NCI-H345 (cell line): ENCODE data around the gene TPX2.
"Not testable (repeated sequence)": the region's sequence is repeated elsewhere in the genome, so short reads cannot be mapped to it uniquely, and the experiment has no call there.

ENCODE experiments used
- DNase-seq: peaks from one replicate; lab custom pipeline; 2025; lab: John Stamatoyannopoulos, UW

The TPX2 gene

DNA sequence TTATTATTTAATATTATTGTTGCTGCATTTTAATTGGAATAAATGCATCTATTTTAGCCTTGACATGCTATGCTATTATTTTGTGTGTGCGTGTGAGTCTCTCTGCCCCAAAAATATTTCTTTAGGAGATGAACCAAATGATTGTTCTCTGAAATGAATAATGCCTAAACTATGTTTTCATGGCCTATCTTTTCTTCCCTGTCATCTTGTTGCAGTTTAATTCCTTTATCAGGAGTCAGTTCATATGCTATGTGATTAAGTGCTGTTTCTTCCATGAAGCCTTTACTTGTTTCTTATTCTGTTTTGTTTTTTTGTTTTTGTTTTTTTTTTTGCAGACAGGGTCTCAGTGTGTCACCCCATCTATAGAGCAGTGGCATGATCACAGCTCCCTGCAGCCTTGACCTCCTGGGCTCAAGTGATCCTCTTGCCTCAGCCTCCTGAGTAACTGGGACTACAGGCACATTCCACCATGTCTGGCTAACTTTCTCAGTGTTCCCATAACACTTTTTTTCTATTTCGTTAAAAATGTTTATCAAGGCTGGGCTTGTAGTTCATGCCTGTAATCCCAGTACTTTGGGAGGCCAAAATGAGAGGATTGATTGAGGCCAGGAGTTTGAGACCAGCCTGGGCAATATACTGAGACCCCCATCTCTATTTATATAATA is 25.7 kb downstream of the TPX2 start:
- no peak for DNase-seq

DNA sequence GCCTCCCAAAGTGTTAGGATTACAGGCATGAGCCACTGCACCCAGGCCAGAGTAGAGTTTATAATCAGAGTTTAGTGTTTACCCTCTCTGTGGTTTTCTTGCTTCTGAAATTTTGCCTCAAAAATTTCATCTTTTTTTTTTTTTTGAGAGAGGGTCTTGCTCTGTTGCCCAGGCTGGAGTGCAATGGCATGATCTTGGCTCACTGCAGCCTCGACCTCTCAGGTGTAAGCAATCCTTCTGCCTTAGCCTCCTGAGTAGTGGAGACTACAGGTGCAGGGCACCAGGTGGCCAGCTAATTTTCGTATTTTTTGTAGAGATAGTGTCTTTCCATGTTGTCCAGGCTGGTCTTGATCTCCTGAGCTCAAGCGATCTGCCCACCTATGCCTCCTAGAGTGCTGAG is 28.7 kb downstream of the TPX2 start:
- no peak for DNase-seq

DNA sequence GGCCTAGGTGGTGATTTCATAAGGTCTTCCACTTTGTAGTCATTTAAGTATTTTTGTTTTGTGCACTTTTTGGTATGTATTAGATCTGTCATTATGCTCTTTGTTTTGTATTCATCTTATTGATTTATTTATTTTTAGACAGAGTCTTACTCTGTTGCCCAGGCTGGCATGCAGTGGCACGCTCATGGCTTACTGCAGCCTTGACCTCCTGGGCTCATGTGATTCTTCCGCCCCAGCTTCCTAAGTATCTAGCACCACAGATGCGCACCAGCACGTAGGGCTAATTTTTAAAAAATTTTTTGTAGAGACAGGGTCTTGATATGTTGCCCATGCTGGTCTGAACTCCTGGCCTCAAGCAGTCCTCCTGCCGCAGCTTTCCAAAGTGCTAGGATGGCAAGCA is 30.6 kb downstream of the TPX2 start:
- no peak for DNase-seq

DNA sequence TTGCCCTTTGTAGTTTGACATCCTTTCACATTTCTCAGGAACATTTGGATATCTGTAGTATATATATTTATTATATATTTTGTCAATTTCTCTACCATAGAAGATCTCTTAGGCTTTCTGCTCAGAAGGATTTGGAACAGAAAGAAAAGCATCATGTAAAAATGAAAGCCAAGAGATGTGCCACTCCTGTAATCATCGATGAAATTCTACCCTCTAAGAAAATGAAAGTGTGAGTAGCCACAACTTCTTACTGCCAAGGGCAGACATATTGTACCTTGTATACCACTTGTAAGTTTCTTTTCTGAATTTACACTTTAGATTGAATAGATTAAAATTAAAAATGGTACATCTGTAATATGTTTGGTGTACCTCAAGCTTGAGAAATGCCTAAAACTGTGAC is 31.2 kb downstream of the TPX2 start:
- DNase-seq = no peak

DNA sequence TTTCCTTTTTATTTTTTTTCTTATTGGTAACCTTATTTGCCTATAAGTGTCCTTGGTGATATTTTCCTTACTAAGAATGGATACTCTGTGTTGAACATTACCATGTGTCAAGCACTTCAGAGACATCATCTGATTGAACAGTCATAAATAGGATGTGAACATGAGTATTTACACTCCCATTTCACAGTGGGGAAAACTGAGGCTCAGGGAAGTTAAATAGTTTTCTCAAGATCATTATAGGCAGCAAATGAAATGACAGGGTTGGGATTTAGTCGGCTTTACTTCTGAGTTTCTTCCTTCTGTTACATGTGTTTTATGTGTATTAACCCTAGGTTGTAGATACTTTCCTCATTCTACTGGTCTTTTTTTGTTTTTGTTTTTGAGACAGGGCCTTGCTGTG is 35.3 kb downstream of the TPX2 start:
- no peak for DNase-seq

DNA sequence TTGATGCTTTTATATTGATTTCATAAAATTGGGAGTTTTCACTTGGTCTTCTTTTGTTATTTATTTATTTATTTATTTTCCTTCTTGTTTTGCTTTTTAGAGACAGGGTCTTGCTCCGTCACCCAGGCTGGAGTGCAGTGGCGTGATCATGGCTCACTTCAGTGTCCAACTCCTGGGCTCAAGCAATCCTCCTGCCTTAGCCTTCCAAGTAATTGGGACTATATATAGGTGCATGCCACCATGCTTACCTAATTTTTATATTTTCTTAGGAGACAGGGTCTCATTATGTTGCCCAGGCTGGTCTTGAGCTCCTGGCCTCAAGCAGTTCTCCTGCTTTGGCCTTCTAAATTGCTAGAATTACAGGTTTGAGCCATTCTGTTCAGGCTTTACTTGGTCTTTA is 41.7 kb downstream of the TPX2 start:
- no peak for DNase-seq

DNA sequence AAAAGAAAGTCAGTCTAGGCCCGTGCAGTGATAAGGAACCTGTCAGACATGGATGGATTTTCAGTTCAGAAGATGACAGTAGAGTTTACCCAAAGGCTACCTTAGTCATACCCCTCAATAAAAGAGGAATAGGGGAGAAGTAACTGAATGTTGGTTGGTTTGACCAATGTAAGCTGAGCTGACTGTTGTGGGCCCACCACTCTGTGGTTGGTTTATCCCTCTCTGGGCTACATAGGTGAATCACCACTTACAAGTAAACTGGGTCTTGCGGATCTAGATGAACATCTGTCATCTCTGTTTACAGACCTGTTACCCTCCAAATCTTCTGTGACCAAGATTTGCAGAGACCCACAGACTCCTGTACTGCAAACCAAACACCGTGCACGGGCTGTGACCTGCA is 42.9 kb downstream of the TPX2 start:
- no peak for DNase-seq

DNA sequence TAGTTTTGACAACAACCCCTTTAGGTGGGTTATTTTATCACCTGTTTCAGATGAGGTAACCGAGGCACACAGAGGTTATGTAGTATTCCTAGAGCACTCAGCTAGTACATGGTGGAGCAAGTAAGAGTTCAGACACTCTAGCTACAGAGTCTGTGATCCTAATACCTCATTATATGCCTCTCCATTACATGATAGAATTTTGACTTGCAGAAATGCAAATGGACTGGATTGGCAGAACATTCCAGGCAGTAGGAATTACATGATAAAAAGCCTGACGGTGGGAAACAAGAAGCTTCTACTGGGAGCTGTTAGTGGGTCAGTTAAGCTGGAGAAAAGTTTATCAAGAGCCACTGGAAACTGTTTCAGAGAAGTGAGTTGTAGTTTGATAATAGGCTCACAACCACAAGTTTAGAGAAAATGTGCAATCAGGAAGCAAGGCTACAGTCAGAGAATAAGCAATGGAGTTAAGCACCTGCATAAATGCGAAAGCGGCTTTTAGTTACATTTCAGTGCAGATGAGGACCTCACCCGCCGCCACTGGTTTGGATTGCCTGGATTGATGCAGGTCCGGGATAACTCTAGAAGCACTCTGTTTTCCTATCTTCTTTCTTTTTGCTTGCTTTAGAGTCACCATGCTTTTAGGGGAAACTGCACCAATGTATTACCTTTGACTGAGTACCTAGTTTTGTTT is 45.4 kb downstream of the TPX2 start:
- DNase-seq = no peak

DNA sequence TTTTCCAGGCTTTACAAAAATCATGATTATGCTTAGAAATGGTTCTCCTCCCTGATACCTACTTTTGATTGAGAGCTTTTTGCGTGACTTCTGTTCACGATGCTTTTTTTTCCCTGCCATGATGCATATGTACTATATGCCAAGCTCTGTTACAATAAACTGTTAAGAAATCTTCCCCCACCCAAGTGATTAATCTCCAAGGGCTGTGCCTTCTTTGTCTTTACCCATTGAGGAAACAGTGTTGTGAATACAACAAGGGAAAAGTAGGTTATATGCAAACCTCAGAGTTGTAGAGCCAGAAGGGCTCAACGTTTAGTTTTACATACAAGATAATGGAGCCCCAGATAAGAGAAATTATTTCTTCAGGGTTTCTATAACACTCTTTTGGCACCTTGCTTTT is 46.0 kb downstream of the TPX2 start:
- DNase-seq = no peak

DNA sequence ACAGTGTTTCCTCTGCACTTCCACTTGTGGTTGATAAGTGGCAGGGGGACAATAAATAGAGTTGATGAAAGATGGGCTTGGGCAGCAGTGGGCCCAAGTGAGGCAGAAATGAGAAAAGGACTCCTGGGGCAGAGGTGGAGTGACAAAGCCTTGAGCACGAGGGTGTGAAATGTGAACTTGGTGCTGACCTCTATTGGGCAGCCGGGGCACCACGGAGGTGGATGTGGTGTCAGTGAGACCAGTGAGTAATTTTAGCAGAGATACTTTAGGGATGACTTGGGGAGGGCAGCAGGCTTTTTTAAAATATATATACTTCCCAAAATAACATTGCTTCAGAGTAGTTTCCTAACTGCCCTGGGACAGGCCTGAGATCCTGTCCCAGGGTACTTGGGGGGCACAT is 49.5 kb downstream of the TPX2 start:
- DNase-seq = no peak

DNA sequence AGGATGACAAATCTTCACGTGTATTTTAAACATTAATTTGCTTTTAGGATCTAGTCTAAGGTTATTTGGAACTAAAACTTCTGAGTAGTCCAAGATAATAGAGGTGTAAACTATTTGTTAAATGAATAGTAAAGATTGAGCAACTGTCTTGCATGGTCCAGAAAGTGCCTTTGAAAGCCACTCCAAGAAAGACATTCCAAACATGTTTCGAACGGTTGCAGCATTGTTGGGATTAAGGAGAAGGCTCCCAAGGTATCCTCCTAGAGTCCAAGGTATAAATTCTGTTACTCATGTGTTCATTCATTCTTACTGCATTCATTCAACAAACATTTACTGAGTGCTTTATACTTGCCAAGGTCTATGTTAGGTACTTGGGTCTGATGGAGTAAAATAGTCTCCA is 51.3 kb downstream of the TPX2 start:
- no peak for DNase-seq

DNA sequence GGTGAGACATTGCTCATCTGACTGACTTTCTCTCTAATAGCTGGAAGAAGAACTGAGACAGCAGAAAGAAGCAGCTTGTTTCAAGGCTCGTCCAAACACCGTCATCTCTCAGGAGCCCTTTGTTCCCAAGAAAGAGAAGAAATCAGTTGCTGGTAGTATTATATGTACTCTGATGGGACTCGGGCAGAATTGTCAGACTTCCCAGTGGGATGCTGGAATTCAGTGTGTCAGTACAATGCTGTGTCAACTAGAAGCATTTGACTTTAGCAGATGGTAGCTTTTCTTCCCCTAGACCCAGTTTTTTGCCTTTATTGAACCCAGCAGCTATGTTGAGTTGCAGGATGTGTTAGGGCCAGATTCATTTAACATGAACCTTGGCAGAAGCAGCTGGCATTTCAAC is 58.3 kb downstream of the TPX2 start:
- no peak for DNase-seq

DNA sequence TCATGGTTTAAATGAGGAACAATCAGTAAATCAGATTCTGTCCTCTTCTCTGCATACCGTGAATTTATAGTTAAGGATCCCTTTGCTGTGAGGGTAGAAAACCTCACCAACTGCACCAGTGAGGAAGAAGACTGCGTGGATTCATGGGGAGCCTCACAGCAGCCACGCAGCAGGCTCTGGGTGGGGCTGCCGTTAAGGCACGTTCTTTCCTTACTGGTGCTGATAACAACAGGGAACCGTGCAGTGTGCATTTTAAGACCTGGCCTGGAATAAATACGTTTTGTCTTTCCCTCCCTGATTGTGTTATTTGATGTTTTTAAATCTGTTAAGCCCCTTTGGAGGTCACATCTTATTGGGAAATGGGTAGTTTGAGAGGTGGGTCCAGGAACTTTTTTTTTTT is 62.4 kb downstream of the TPX2 start:
- no peak for DNase-seq

DNA sequence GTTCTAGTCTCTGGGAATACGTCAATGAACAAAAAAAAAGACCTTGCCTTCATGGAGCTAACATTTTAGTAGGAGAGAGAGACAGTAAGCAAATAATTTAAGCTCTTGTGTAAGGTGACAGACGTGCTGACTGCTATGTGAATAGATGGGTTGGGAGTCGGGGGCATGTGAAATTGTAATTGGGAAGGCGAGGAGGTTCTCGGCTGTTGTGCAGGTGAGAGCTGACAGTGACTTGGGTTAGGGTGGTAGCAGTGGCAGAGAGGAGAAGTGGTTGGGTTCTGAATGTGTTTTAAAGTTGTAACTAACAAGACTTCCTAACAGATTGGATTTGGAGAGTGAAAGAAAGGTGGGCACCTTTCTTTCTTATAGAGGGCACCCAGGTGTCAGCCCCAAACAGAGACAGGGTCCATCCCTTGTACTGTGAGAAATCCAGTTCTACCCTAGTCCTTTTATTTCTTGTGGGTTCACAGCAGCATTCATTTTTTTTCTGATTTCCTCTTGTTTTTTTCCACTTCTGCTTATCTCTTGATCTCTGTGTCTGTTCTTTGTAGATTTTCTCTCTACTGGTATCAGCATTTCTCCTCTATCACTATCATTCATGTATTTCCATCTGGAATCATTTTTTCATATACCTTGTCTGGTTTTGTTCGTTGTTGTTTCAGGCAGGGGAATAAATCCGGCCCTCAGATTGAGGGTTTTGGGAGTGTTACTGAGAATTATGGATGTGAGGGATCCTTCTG is 64.6 kb downstream of the TPX2 start:
- no peak for DNase-seq

DNA sequence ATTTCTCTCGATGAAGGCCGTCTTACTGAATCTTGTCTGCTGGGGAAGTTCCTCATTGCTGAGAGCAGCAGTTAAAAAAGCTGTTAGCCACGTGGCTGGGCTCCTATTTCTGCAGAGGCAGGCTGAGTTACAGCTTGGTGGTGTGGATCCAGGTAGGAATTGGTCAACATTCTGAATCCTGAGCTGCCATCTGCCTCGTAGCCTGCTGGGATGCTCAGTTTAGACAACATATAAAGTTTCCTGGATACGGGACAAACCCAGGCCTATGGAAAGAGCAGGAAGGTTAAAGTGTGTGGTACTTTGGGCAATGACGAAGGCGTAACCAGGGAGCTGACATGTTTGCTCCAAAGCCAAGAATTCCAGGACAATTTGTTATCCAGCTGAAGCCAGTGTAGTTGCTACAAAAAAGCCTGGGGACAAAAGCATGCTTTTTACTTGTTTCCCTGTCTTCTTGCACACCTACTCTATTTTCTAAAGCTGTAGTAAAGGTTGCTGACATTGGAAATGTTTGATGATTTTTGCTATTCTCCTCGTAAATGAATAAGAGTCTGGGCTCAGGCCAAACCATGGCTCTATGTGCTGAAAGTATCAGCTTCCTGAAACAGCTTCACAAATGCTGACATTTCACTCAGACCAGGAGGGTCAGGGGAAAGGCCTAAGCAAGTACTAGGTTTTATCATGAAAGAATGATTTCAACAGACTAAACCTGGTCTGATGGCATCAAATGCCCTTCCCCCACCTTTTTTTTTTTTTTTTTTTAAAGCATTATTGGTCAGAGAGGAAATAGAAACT is 67.7 kb downstream of the TPX2 start:
- DNase-seq = no peak

DNA sequence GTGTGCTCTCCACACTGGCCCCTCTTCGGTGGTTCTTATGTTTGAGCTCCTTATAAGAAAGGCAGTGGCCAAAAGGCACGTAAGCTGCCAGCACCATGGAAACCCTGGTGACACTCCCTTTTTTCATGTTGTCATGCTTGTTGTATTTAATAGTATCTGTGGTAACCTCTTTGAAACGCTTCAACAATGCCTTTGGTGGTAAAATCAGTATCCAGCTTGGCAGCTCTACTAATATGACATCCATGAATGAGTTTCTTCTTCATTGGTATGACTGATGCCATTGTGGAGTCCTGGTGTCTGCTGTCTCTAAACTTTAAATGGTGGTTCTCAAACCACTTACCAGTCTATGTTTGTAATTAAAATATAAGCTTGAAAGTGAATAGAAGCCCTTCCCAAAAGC is 69.4 kb downstream of the TPX2 start:
- DNase-seq = no peak

DNA sequence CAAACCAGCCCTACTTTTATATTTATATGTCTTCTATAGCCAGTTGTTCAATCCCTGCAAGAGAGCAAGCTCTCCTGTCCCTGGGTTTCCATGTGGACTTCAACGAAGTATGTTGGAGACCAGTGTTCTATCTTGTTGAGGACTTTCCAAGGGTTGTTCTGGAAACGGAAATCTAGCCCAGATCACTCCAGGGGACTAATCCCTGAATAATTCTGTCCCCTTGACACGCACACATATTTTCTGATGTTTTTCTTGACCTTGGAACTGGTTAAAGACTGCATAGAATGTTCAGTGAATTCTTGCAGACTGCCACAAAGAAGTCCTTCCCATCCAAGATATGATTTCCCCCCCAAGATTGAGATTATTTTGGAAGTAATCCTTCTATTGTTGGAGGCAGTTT is 70.6 kb downstream of the TPX2 start:
- DNase-seq = no peak

DNA sequence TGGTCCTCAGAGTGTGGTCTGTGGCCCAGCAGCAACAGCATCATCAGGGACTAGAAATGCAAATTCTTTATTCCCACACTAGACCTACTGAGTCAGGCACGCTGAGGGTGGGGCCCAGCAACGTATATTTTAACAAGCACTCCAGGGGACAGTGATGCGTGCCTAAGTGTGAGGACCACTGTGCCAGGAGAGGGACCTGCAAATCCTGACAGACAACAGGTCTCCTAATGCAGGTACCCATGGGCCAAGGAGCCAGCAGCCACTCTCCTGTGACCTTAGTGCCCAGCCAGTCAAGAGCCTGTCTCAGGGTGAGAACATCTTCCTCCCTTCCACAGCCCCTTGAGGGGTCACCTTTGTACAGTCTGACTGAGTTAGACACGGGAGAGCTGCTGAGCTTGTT is 72.1 kb downstream of the TPX2 start:
- DNase-seq = no peak

DNA sequence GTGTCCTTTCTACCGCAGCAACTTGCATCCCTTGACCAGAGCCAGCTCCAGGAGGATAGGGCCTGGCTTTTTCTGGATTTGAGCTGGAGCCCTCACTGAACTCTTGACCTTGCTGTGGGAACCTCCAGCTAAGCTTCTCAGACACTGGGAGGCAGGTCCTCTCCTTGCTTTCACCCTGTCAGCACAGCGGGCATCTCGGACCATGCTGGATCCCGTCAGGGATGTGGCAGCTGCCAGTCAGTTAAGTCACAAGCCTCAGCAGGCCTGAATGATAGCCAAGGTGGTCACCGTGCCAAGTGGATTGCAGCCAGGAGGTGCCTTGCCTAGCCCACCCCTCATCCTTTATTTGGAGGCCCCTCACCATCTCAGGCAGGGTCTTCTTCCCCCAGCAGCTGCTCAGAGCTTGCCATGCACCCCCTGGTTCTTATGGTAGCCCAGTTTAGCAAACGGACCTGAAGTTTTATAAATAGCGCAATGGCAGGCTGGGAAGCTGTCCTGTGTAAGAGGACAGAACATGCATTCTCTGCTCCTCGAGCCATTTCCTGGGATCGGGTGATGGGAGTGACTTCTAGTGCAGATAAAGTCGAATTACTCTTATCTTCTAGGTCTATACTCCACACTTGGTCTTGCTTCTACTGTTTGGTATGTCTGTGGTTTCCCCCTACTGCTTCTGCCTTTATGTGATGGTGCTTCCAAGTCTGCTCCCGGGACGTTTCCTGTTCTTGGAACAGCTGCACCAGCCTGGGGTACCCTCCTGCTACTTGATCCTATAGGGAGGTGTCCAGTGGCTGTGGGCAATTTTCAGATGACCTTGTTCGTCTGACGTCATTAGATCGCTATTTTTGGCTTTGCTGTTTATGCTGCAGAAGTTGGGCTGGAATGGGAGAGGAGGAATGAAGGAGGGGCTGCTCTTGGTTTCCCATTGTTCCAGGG is 73.0 kb downstream of the TPX2 start:
- no peak for DNase-seq

DNA sequence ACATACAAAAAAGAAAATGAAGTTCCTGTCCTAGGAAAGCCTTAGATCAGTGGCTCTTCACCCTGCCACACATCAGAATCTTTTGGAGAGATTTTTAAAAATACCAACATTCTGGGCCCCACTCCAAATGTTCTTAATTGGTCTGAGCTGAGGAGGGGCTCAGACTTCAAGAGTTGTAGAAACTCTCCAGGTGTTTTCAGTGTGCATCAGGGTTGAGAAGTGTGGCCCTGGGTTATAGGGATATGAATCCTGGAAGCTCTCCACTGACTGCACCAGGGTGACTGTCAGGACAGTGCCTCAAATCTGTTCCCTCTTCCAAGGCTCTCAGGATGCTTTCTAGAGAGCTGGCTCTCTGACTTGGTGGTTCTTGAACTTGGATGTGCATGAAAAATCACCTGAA is 74.5 kb downstream of the TPX2 start:
- no peak for DNase-seq

DNA sequence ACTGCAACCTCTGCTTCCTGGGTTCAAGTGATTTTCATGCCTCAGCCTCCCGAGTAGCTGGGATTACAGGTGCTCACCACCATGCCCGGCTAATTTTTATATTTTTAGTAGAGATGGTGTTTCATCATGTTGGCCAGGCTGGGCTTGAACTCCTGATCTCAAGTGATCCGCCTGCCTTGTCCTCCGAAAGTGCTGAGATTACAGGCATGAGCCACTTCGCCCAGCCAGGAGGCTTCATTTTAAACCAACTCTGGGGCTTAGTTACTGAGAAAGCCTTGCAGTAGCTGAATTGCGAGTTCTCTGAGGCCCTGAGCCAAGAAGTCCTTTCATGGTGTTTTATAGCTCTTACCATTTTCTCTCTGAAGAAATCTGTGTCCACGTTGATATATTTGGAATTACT is 75.1 kb downstream of the TPX2 start:
- not testable (repeated sequence) for DNase-seq
